OCI-LY1 (cell line): Measurements from ENCODE around the gene ELL2.

Experiments
- H2AFZ ChIP-seq: fragments of 200-600 bp; sonication (generic), shearing (Covaris generic); 2 replicates; pipeline ENCODE4 v1.6.0; 2014; ENCODE audit warnings: antibody characterized with exemption, mild to moderate bottlenecking, low read length
- H3F3A ChIP-seq: fragments of 200-600 bp; sonication (generic), shearing (Covaris generic); 2 replicates; pipeline ENCODE4 v1.6.0; 2014; ENCODE audit warnings: mild to moderate bottlenecking, antibody characterized with exemption, low read length, moderate library complexity; ENCODE audit not compliant: insufficient read depth
- H3K27ac ChIP-seq: fragments of 200-600 bp; sonication (generic); 2 replicates; pipeline ENCODE4 v1.5.1; 2014; ENCODE audit warnings: low read length, mixed run types, mild to moderate bottlenecking, low read depth; ENCODE audit not compliant: poor library complexity, severe bottlenecking
- H3K27me3 ChIP-seq: fragments of 200-600 bp; sonication (generic); 2 replicates; pipeline ENCODE4 v1.6.0; 2014; ENCODE audit warnings: antibody characterized with exemption, mild to moderate bottlenecking, low read length, moderate library complexity; ENCODE audit not compliant: insufficient read depth
- H3K36me3 ChIP-seq: fragments of 200-600 bp; sonication (generic); 2 replicates; pipeline ENCODE4 v1.6.1; 2014; ENCODE audit warnings: mild to moderate bottlenecking, antibody characterized with exemption, low read length, moderate library complexity, mixed read lengths; ENCODE audit not compliant: insufficient read depth
- H3K4me1 ChIP-seq: fragments of 200-600 bp; sonication (generic); 2 replicates; pipeline ENCODE4 v1.5.1; 2014; ENCODE audit warnings: mild to moderate bottlenecking, low read length, moderate library complexity; ENCODE audit not compliant: insufficient read depth, severe bottlenecking
- H3K4me2 ChIP-seq: fragments of 200-600 bp; sonication (generic), shearing (Covaris generic); 2 replicates; pipeline ENCODE4 v1.6.1; 2014; ENCODE audit warnings: low read length
- H3K4me3 ChIP-seq: fragments of 200-600 bp; sonication (generic); 2 replicates; pipeline ENCODE4 v1.5.1; 2014; ENCODE audit warnings: low read length, low read depth, mild to moderate bottlenecking, mixed read lengths; ENCODE audit not compliant: poor library complexity, severe bottlenecking
- H3K79me2 ChIP-seq: fragments of 200-600 bp; shearing (Covaris generic); 2 replicates; pipeline ENCODE4 v1.6.1; 2016; ENCODE audit warnings: mixed run types, low read length, mixed read lengths; ENCODE audit not compliant: insufficient read depth
- H3K9ac ChIP-seq: fragments of 200-600 bp; sonication (generic), shearing (Covaris generic); 2 replicates; pipeline ENCODE4 v1.6.1; 2014; ENCODE audit warnings: mild to moderate bottlenecking, low read length, mixed read lengths
- H3K9me2 ChIP-seq: fragments of 200-600 bp; sonication (generic), shearing (Covaris generic); 2 replicates; pipeline ENCODE4 v1.6.1; 2014; ENCODE audit warnings: low read depth, mild to moderate bottlenecking, low read length, mixed read lengths
- H3K9me3 ChIP-seq: fragments of 200-600 bp; shearing (Covaris generic); 2 replicates; pipeline ENCODE4 v1.6.1; 2014; ENCODE audit warnings: low read length, mixed read lengths
- H4K20me1 ChIP-seq: fragments of 200-600 bp; sonication (generic), shearing (Covaris generic); 2 replicates; pipeline ENCODE4 v1.6.0; 2016; ENCODE audit warnings: mild to moderate bottlenecking, low read length; ENCODE audit not compliant: insufficient read depth
- CTCF ChIP-seq: fragments of 200-600 bp; sonication (generic), shearing (Covaris generic); IDR thresholded peaks from 2 replicates; pipeline ENCODE4 v1.5.1; 2017; ENCODE audit warnings: mild to moderate bottlenecking, antibody characterized with exemption, low read length, moderate library complexity, mixed read lengths
- EZH2 ChIP-seq: fragments of 200-600 bp; sonication (generic), shearing (Covaris generic); IDR thresholded peaks from 2 replicates; pipeline ENCODE4 v1.8.0; 2017; ENCODE audit warnings: borderline replicate concordance, mixed run types, mild to moderate bottlenecking, antibody characterized with exemption, low read length, moderate library complexity, mixed read lengths

Gene ELL2

GRCh38 chr5:95920822-95921221 lies 40.8 kb downstream of the ELL2 start:
- no peak overlapping the region for H3K27ac ChIP-seq
- no peak overlapping the region for H3K4me2 ChIP-seq
- no peak overlapping the region for H3K9ac ChIP-seq
- H3K27me3 ChIP-seq, result no peaks in the 10 kb centered on the region
- H3K36me3 ChIP-seq, result no peaks in the 10 kb centered on the region
- H3K9me3 ChIP-seq, result no peaks in the 10 kb centered on the region
- no peak overlapping the region for H2AFZ ChIP-seq
- no peak overlapping the region for H3K4me3 ChIP-seq
- H3F3A ChIP-seq, result no peaks in the 10 kb centered on the region
- H4K20me1 ChIP-seq, result no peaks in the 10 kb centered on the region
- H3K4me1 ChIP-seq, result no peaks in the 10 kb centered on the region
- no peak for TF ChIP-seq EZH2
- no peak for TF ChIP-seq CTCF
- no peaks in the 10 kb centered on the region for H3K9me2 ChIP-seq
- H3K79me2 ChIP-seq, result no peaks in the 10 kb centered on the region

- H3K79me2 ChIP-seq, result no peaks in the 10 kb centered on the region
These were observed 42.0 kb downstream of the ELL2 start for GRCh38 chr5:95919658-95920057.

GRCh38 chr5:95918421-95919006 lies 43.1 kb downstream of the ELL2 start:
- Histone ChIP-seq H3K4me2 (no peak overlapping the region), H3F3A (no peaks in the 10 kb centered on the region), H3K27me3 (no peaks in the 10 kb centered on the region), H3K36me3 (no peaks in the 10 kb centered on the region), H3K27ac (no peak overlapping the region), H3K4me1 (no peaks in the 10 kb centered on the region), H4K20me1 (no peaks in the 10 kb centered on the region), H3K9me2 (no peaks in the 10 kb centered on the region), H3K9me3 (no peaks in the 10 kb centered on the region), H2AFZ (no peak overlapping the region), H3K79me2 (no peaks in the 10 kb centered on the region), H3K9ac (no peak overlapping the region), H3K4me3 (no peak overlapping the region)
- no peak for TF ChIP-seq EZH2
- TF ChIP-seq CTCF, result no peak

More at GRCh38 chr5:95919658-95920057, 42.0 kb downstream of the ELL2 start:
- no peaks in the 10 kb centered on the region for H4K20me1 ChIP-seq
- no peaks in the 10 kb centered on the region for H3K4me1 ChIP-seq
- H3K4me3 ChIP-seq, result no peak overlapping the region
- H3K9ac ChIP-seq, result no peak overlapping the region
- no peaks in the 10 kb centered on the region for H3F3A ChIP-seq
- no peaks in the 10 kb centered on the region for H3K36me3 ChIP-seq
- H3K9me2 ChIP-seq, result no peaks in the 10 kb centered on the region
- H3K27ac ChIP-seq, result no peak overlapping the region
- H3K4me2 ChIP-seq, result no peak overlapping the region
- no peak for TF ChIP-seq CTCF
- TF ChIP-seq EZH2, result no peak
- no peaks in the 10 kb centered on the region for H3K9me3 ChIP-seq
- no peaks in the 10 kb centered on the region for H3K27me3 ChIP-seq
- no peak overlapping the region for H2AFZ ChIP-seq
